SH-SY5Y (cell line): ENCODE data around the gene CTDSPL.

Experiments
- GATA2 ChIP-seq: IDR thresholded peaks from 2 replicates; pipeline ENCODE4 v1.6.1; 2011; ENCODE audit warnings: mild to moderate bottlenecking, low read depth, low read length
- GATA3 ChIP-seq: IDR thresholded peaks from 2 replicates; pipeline ENCODE4 v1.6.1; 2011; ENCODE audit warnings: low read depth, mild to moderate bottlenecking, low read length, moderate library complexity

- no peak for TF ChIP-seq GATA3
- no peak for TF ChIP-seq GATA2
Observed at GRCh38 chr3:37890522-37890921, 28.8 kb downstream of the CTDSPL start.
